Kasumi-1 (cell line): ENCODE results near the gene EFCAB8.
A peak's percentile ranks its signal among the peaks of the same experiment; 100 is the strongest.
"Not testable (repeated sequence)": the region's sequence is repeated elsewhere in the genome, so short reads cannot be mapped to it uniquely, and the experiment has no call there.

Experiments used
- DNase-seq, 2 experiments: peaks; one replicate each; lab custom pipeline; 2025; lab: John Stamatoyannopoulos, UW

Gene EFCAB8

GRCh38 chr20:32972181-32973076, 113.7 kb downstream of the EFCAB8 start:
- peak; percentile 96 to 97 for DNase-seq

- no peak for DNase-seq
Measured at GRCh38 chr20:32973077-32973717, 114.5 kb downstream of the EFCAB8 start.

- not testable (repeated sequence) for DNase-seq
Measured at GRCh38 chr20:32974204-32975064, 115.7 kb downstream of the EFCAB8 start.

GRCh38 chr20:32975121-32975520, 116.4 kb downstream of the EFCAB8 start:
- not testable (repeated sequence) for DNase-seq

GRCh38 chr20:32975698-32976674, 117.3 kb downstream of the EFCAB8 start:
- no peak for DNase-seq

GRCh38 chr20:32976746-32977145, 118.0 kb downstream of the EFCAB8 start:
- DNase-seq, result no peak

GRCh38 chr20:32977281-32978008, 118.7 kb downstream of the EFCAB8 start:
- no peak for DNase-seq

- DNase-seq, result no peak
Measured at GRCh38 chr20:32978009-32978335, 119.2 kb downstream of the EFCAB8 start.

- no peak for DNase-seq
Measured at GRCh38 chr20:32979201-32979998, 120.7 kb downstream of the EFCAB8 start.

- DNase-seq, result no peak
Measured at GRCh38 chr20:32980131-32980941, 121.6 kb downstream of the EFCAB8 start.

- DNase-seq, result no peak
Measured at GRCh38 chr20:32980990-32981389, 122.3 kb downstream of the EFCAB8 start.

- no peak for DNase-seq
Measured at GRCh38 chr20:32982617-32983458, 124.1 kb downstream of the EFCAB8 start.

GRCh38 chr20:32983459-32984112, 124.9 kb downstream of the EFCAB8 start:
- no peak for DNase-seq

GRCh38 chr20:32984196-32984595, 125.5 kb downstream of the EFCAB8 start:
- DNase-seq, result no peak

- DNase-seq, result no peak
Measured at GRCh38 chr20:32984631-32985354, 126.1 kb downstream of the EFCAB8 start.

- no peak for DNase-seq
Measured at GRCh38 chr20:32985596-32985995, 126.9 kb downstream of the EFCAB8 start.
